HG03135 (cell line): ENCODE measurements around the gene EIF4B.
A peak's percentile ranks its signal among the peaks of the same experiment; 100 is the strongest.

Experiments
- ATAC-seq: cut with Tn5 transposase; IDR thresholded peaks from one replicate; pipeline ENCODE4 v1.9.1; 2021; ENCODE audit warnings: mild to moderate bottlenecking, moderate library complexity; ENCODE audit not compliant: unreplicated experiment

Gene EIF4B

GRCh38 chr12:53067993-53068770 lies 61.9 kb downstream of the EIF4B start:
- no peak for ATAC-seq

GRCh38 chr12:53068811-53069585 lies 62.7 kb downstream of the EIF4B start:
- no peak for ATAC-seq

- no peak for ATAC-seq
Observed at GRCh38 chr12:53069621-53070410, 63.6 kb downstream of the EIF4B start.

GRCh38 chr12:53070877-53071492 lies 64.7 kb downstream of the EIF4B start:
- ATAC-seq, result no peak

GRCh38 chr12:53071591-53072551 lies 65.6 kb downstream of the EIF4B start:
- no peak for ATAC-seq

GRCh38 chr12:53073881-53074280 lies 67.6 kb downstream of the EIF4B start:
- no peak for ATAC-seq

GRCh38 chr12:53074283-53074998 lies 68.2 kb downstream of the EIF4B start:
- no peak for ATAC-seq

- no peak for ATAC-seq
Observed at GRCh38 chr12:53074999-53075370, 68.7 kb downstream of the EIF4B start.

- ATAC-seq, result no peak
Observed at GRCh38 chr12:53076461-53076860, 70.2 kb downstream of the EIF4B start.

GRCh38 chr12:53077030-53077429 lies 70.8 kb downstream of the EIF4B start:
- ATAC-seq, result no peak

- ATAC-seq, result peak; percentile 9
Observed at GRCh38 chr12:53078425-53079225, 72.4 kb downstream of the EIF4B start.

- peak; percentile 98 for ATAC-seq
Observed at GRCh38 chr12:53079226-53080117, 73.2 kb downstream of the EIF4B start, which contains the start of gene SPRYD3. TSS of gene SPRYD3 (minus strand) at chr12:53079390. CDS start at chr12:53079333, 57 bp downstream.

GRCh38 chr12:53082637-53083175 lies 76.5 kb downstream of the EIF4B start:
- no peak for ATAC-seq

- ATAC-seq, result no peak
Observed at GRCh38 chr12:53086361-53086760, 80.1 kb downstream of the EIF4B start.

GRCh38 chr12:53090105-53090504 lies 83.8 kb downstream of the EIF4B start:
- ATAC-seq, result no peak

- ATAC-seq, result no peak
Observed at GRCh38 chr12:53090554-53090953, 84.3 kb downstream of the EIF4B start.

GRCh38 chr12:53091756-53092155 lies 85.5 kb downstream of the EIF4B start:
- ATAC-seq, result no peak
